Osteocyte (in vitro differentiated cells): Measurements from ENCODE around the gene VWA5B1. TPM values are rescaled to one million over a fixed set of nuclear protein-coding genes. Genes with fewer than 3 reads are reported as not detected.

Experiments used
- DNase-seq: peaks from one replicate; pipeline ENCODE4 v3.0.0; 2021; ENCODE audit warnings: mixed read lengths; ENCODE audit not compliant: unreplicated experiment; ENCODE audit errors: extremely low spot score
- H3K27ac Mint-ChIP-seq: one replicate; pipeline ENCODE4 v1.8.0; 2021; ENCODE audit warnings: mild to moderate bottlenecking, mixed read lengths; ENCODE audit not compliant: unreplicated experiment
- H3K27me3 Mint-ChIP-seq: one replicate; pipeline ENCODE4 v1.8.0; 2021; ENCODE audit warnings: mixed read lengths; ENCODE audit not compliant: unreplicated experiment
- H3K36me3 Mint-ChIP-seq: one replicate; pipeline ENCODE4 v1.8.0; 2021; ENCODE audit warnings: mixed read lengths; ENCODE audit not compliant: unreplicated experiment
- H3K4me1 Mint-ChIP-seq: one replicate; pipeline ENCODE4 v1.8.0; 2021; ENCODE audit warnings: mixed read lengths; ENCODE audit not compliant: unreplicated experiment
- H3K4me3 Mint-ChIP-seq: one replicate; pipeline ENCODE4 v1.8.0; 2021; ENCODE audit warnings: mild to moderate bottlenecking, moderate library complexity, mixed read lengths; ENCODE audit not compliant: unreplicated experiment
- H3K9me3 Mint-ChIP-seq: one replicate; pipeline ENCODE4 v1.8.0; 2021; ENCODE audit warnings: mixed read lengths; ENCODE audit not compliant: unreplicated experiment
- total RNA-seq: library from RNA; stranded (reverse); gene quantifications from 2 replicates; pipeline ENCODE4 v1.2.1, GENCODE V29; 2021
- TF ChIP-seq, protein P1 (sequence below): fragments of 200-600 bp; sonication (generic); IDR thresholded peaks from 2 replicates; pipeline ENCODE4 v1.5.0; 2021; ENCODE audit warnings: antibody characterized with exemption, mild to moderate bottlenecking, moderate library complexity

The VWA5B1 gene
- total RNA-seq, 1 donor from 2014 or later = not detected

DNA sequence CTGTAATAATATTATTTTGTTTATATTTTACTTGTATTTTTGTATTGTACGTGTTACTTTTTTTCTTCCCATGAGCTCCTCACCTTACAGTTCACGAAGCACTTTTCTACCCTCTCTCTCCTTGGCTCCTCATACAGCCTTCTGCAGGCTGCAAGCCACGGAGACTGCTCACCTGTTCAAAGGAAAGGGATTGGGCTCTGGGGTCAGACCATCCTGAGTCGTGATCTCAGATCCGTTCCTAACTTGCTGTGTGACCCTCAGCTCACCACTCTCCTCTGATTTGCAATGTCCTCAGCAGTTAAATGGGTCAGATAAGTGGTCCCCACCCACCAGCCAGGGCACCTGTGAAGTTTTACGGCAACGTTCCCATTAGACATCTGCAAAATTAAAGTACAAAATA, 54.1 kb downstream of the VWA5B1 start:
- H3K4me1 Mint-ChIP-seq = no peaks in the 10 kb centered on the region
- H3K27ac Mint-ChIP-seq = no peak overlapping the region
- H3K4me3 Mint-ChIP-seq = no peak overlapping the region
- DNase-seq = no peak
- H3K9me3 Mint-ChIP-seq = peaks cover 8% of the 10 kb centered on the region
- TF ChIP-seq, protein P1, sequence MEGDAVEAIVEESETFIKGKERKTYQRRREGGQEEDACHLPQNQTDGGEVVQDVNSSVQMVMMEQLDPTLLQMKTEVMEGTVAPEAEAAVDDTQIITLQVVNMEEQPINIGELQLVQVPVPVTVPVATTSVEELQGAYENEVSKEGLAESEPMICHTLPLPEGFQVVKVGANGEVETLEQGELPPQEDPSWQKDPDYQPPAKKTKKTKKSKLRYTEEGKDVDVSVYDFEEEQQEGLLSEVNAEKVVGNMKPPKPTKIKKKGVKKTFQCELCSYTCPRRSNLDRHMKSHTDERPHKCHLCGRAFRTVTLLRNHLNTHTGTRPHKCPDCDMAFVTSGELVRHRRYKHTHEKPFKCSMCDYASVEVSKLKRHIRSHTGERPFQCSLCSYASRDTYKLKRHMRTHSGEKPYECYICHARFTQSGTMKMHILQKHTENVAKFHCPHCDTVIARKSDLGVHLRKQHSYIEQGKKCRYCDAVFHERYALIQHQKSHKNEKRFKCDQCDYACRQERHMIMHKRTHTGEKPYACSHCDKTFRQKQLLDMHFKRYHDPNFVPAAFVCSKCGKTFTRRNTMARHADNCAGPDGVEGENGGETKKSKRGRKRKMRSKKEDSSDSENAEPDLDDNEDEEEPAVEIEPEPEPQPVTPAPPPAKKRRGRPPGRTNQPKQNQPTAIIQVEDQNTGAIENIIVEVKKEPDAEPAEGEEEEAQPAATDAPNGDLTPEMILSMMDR = no peak
- H3K36me3 Mint-ChIP-seq = no peaks in the 10 kb centered on the region
- H3K27me3 Mint-ChIP-seq = peaks cover 21% of the 10 kb centered on the region

DNA sequence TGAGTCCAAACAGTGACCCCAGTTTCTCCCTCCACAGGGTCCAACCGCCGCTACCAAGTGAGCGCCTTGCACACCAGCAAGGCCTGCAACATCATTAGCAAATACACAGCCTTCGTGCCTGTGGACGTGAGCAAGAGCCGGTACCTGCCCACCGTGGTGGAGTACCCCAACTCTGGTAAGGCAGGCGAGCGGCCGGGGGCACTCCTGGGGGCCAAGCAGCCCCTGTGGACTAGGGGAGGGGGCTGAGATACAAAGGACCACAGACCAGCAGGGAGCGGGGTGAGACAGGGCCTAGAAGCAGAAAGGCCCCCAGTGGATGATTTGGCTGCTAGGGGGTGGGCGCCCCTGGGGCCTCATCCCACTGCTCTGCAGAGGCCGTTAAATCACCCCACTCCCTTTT, 54.7 kb downstream of the VWA5B1 start:
- Mint-ChIP-seq H3K4me1 (no peaks in the 10 kb centered on the region), H3K27me3 (peaks cover 17% of the 10 kb centered on the region), H3K27ac (no peak overlapping the region), H3K36me3 (no peaks in the 10 kb centered on the region), H3K9me3 (peaks cover 8% of the 10 kb centered on the region), H3K4me3 (no peak overlapping the region)
- TF ChIP-seq, protein P1 = no peak
- no peak for DNase-seq

DNA sequence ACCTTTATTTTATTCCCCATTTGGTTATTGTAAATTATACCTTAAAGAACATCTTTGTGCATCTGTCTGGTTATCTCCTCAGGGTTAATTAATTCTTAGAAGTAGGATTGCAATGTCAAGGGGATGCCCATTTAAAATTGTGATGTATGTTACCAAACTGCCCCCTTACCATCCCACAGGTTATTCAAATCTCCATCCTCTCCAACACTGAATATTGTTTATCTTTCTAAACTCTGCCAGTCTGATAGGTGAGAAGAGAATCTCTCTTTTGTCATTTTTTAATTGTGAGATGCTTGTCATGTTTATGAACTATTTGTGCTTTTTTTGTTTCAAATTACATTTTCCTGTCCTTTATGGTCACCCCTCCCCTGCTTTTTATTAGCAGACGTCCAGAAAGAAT, 55.8 kb downstream of the VWA5B1 start:
- Mint-ChIP-seq H3K4me3 (no peak overlapping the region), H3K27ac (no peak overlapping the region), H3K4me1 (no peaks in the 10 kb centered on the region), H3K9me3 (peaks cover 8% of the 10 kb centered on the region), H3K36me3 (no peaks in the 10 kb centered on the region), H3K27me3 (peaks cover 16% of the 10 kb centered on the region)
- TF ChIP-seq, protein P1 = no peak
- DNase-seq = no peak

DNA sequence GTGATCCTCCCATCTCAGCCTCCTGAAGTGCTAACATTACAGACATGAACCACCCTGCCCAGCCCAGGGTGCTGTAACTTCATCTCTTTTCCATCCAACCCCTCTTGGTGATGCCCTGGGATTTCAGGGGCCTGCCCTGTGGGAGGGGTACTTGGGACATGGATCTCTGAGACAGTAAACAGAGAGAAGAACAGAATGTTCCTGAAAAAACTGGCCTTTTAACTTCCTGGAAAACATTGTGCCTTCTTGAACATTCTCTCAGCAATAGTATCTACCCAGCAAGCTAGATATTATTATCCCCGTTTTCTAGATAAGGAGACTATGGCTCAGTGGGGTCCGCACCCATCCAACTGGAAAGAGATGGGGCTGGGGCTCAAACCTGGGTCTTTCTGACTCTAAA, 57.0 kb downstream of the VWA5B1 start:
- H3K36me3 Mint-ChIP-seq = no peaks in the 10 kb centered on the region
- H3K27me3 Mint-ChIP-seq = peaks cover 10% of the 10 kb centered on the region
- TF ChIP-seq, protein P1 = no peak
- H3K27ac Mint-ChIP-seq = no peak overlapping the region
- H3K4me1 Mint-ChIP-seq = no peaks in the 10 kb centered on the region
- peaks cover 8% of the 10 kb centered on the region for H3K9me3 Mint-ChIP-seq
- H3K4me3 Mint-ChIP-seq = no peak overlapping the region
- DNase-seq = no peak

DNA sequence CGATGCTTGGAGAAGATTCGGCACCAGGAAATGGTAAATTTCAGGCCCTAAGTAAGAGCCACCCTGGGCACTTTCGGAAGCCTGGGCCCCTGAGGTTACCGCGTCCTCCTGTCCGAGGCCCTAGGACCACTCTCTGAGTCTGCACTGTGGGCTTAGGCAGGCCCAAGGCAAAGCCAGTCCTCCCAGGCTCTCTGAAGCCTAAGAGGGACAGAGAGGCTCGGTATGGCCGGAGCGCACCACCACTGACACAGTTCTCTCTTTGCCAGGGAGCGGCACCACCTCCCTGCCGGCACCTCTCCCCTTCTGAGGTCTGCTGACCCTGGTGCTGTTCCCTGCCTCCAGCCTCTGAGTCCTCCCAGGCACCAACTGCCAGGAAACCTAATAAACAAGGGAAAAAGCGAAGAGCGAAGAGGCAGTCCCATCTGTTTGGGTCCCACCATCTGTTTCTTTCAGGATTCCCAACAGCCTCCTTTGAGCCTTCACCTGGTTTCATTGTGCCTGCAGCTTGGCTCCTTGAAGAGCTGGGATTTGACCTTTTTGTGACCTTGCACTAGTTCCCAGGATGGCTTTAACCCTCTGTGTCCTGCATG, 57.7 kb downstream of the VWA5B1 start:
- TF ChIP-seq, protein P1 = no peak
- Mint-ChIP-seq H3K4me3 (no peak overlapping the region), H3K9me3 (peaks cover 8% of the 10 kb centered on the region), H3K27ac (no peak overlapping the region), H3K27me3 (peaks cover 13% of the 10 kb centered on the region), H3K4me1 (no peaks in the 10 kb centered on the region), H3K36me3 (no peaks in the 10 kb centered on the region)
- no peak for DNase-seq
